Neural cell (in vitro differentiated cells): ENCODE data around the gene ECE1. TPM values are rescaled to one million over a fixed set of nuclear protein-coding genes. Genes with fewer than 3 reads are reported as not detected.

Experiments
- H2AFZ ChIP-seq: fragments of 200-600, 300-800 bp; sonication (generic), shearing (Covaris generic); 2 replicates; pipeline ENCODE4 v1.6.0; 2014; ENCODE audit warnings: low read depth, mild to moderate bottlenecking, antibody characterized with exemption, low read length, moderate library complexity
- H3F3A ChIP-seq: fragments of 200-600 bp; shearing (Covaris generic); 2 replicates; pipeline ENCODE4 v1.6.1; 2016; ENCODE audit warnings: mild to moderate bottlenecking, moderate library complexity, mixed read lengths, antibody characterized with exemption, low read length; ENCODE audit not compliant: insufficient read depth, poor library complexity, severe bottlenecking
- H3K27ac ChIP-seq: fragments of 200-600, 300-800 bp; sonication (generic), shearing (Covaris generic); 2 replicates; pipeline ENCODE4 v1.5.1; 2014; ENCODE audit warnings: mild to moderate bottlenecking, low read length, moderate library complexity
- H3K27me3 ChIP-seq: fragments of 300-800, 200-600 bp; sonication (generic), shearing (Covaris generic); 2 replicates; pipeline ENCODE4 v1.6.0; 2014; ENCODE audit warnings: mild to moderate bottlenecking, low read depth, low read length, moderate library complexity; ENCODE audit not compliant: insufficient read depth
- H3K36me3 ChIP-seq: fragments of 300-800, 200-600 bp; sonication (generic), shearing (Covaris generic); 2 replicates; pipeline ENCODE4 v1.5.1; 2014; ENCODE audit warnings: mild to moderate bottlenecking, antibody characterized with exemption, low read length, moderate library complexity; ENCODE audit not compliant: insufficient read depth
- H3K4me2 ChIP-seq: fragments of 300-800, 200-600 bp; sonication (generic), shearing (Covaris generic); 2 replicates; pipeline ENCODE4 v1.6.0; 2014; ENCODE audit warnings: mild to moderate bottlenecking, low read length
- H3K4me3 ChIP-seq: fragments of 300-800, 200-600 bp; sonication (generic), shearing (Covaris generic); 2 replicates; pipeline ENCODE4 v1.5.1; 2014; ENCODE audit warnings: mild to moderate bottlenecking, low read length, moderate library complexity
- H3K79me2 ChIP-seq: fragments of 200-600 bp; shearing (Covaris generic); replicated peaks from 2 replicates; pipeline ENCODE4 v1.6.0; 2014; ENCODE audit warnings: mild to moderate bottlenecking, low read length, moderate library complexity; ENCODE audit not compliant: insufficient read depth
- H3K9ac ChIP-seq: fragments of 300-800, 200-600 bp; sonication (generic), shearing (Covaris generic); 2 replicates; pipeline ENCODE4 v1.6.1; 2016; ENCODE audit warnings: mild to moderate bottlenecking, low read length, mixed read lengths
- H3K9me2 ChIP-seq: fragments of 200-600 bp; shearing (Covaris generic); 2 replicates; pipeline ENCODE4 v1.6.1; 2016; ENCODE audit warnings: mild to moderate bottlenecking, low read length, mixed read lengths; ENCODE audit not compliant: insufficient read depth
- H3K9me3 ChIP-seq: fragments of 200-600, 300-800 bp; sonication (generic), shearing (Covaris generic); 2 replicates; pipeline ENCODE4 v1.6.1; 2016; ENCODE audit warnings: mild to moderate bottlenecking, mixed run types, low read length, moderate library complexity, mixed read lengths
- H4K20me1 ChIP-seq: fragments of 200-600 bp; shearing (Covaris generic); 2 replicates; pipeline ENCODE4 v1.6.1; 2016; ENCODE audit warnings: mild to moderate bottlenecking, mixed run types; ENCODE audit not compliant: insufficient read depth
- CTCF ChIP-seq: fragments of 450-650 bp; IDR thresholded peaks from 2 replicates; pipeline ENCODE4 v1.5.1; 2014; ENCODE audit warnings: antibody characterized with exemption, mild to moderate bottlenecking, moderate library complexity; ENCODE audit not compliant: poor library complexity, severe bottlenecking
- EP300 ChIP-seq: fragments of 450-650 bp; conservative IDR thresholded peaks from 2 replicates; pipeline ENCODE4 v1.6.1; 2014; ENCODE audit warnings: antibody characterized with exemption, mild to moderate bottlenecking, moderate library complexity; ENCODE audit not compliant: poor library complexity, severe bottlenecking
- EZH2 ChIP-seq: fragments of 200-600, 300-800 bp; shearing (Covaris generic), sonication (generic); IDR thresholded peaks from 2 replicates; pipeline ENCODE4 v1.6.1; 2014; ENCODE audit warnings: antibody characterized with exemption, low read length, borderline replicate concordance, mild to moderate bottlenecking; ENCODE audit not compliant: insufficient read depth, poor library complexity, severe bottlenecking
- MXI1 ChIP-seq: fragments of 450-650 bp; conservative IDR thresholded peaks from 2 replicates; pipeline ENCODE4 v1.6.1; 2014; ENCODE audit warnings: antibody characterized with exemption, mild to moderate bottlenecking; ENCODE audit not compliant: poor library complexity, severe bottlenecking
- POLR2AphosphoS5 ChIP-seq: IDR thresholded peaks from 2 replicates; pipeline ENCODE4 v1.6.1; 2012
- RAD21 ChIP-seq: fragments of 450-650 bp; conservative IDR thresholded peaks from 2 replicates; pipeline ENCODE4 v1.6.1; 2014; ENCODE audit warnings: antibody characterized with exemption, mild to moderate bottlenecking, moderate library complexity
- SMC3 ChIP-seq: fragments of 450-650 bp; conservative IDR thresholded peaks from 2 replicates; pipeline ENCODE4 v1.6.1; 2014; ENCODE audit warnings: antibody characterized with exemption, mild to moderate bottlenecking, moderate library complexity; ENCODE audit not compliant: poor library complexity
- TAF1 ChIP-seq: IDR thresholded peaks from 2 replicates; pipeline ENCODE4 v1.6.1; 2012; ENCODE audit warnings: low read depth
- polyA plus RNA-seq: library from polyadenylated mRNA; depleted of rRNA; stranded (reverse); fragments of >200 nt; gene quantifications from 2 replicates; pipeline ENCODE4 v1.2.3, GENCODE V29; 2014
- TF ChIP-seq, protein P1 (sequence below): IDR thresholded peaks from 2 replicates; pipeline ENCODE4 v1.6.1; 2012; ENCODE audit warnings: borderline replicate concordance

The ECE1 gene
- polyA plus RNA-seq, 1 donor from 2014 or later, result 7.8 TPM

- no peaks in the 10 kb centered on the region for H3K36me3 ChIP-seq
Measured at GRCh38 chr1:21242846-21243245, 47.4 kb downstream of the ECE1 start.

DNA sequence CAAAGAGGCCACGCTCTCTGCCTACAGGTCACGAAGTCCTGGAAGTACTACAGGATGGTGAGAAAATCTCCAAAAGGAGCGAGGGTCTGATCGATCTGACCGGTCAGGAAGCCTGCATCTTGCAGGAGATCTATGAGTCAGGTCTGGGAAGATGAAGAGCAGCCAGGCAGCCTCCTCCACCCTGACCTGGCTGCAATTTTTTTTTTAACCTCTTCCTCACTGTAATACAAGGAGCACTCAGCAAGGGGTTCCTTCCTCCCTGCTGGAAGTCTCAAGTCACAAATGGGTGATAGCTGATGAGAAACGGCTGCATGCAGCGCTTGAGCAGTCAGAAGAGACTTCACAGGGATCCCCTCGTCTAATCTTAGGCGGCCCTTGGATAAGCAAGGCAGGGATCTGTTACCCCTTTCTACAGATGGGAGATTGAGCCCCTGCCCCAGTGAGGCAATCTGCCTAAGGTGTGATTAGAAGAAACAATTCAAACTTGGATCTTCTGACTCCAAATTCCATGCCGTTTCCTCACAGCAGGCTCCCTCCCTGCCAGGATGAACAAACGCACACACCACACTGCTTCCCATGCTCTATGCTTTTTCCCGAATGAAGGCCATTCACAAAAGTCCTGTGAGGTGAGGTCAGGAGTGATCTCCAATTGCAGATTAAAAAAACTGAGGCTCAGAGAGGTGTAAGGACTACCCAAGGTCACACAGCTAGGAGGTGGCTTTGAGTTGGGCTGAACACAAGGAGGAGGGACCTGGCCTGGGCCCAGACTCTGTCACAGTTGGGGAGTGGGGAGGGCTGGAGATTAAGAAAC lies 48.3 kb downstream of the ECE1 start:
- Histone ChIP-seq H4K20me1 (no peaks in the 10 kb centered on the region), H3K9ac (no peak overlapping the region), H3K27me3 (no peaks in the 10 kb centered on the region)
- TF ChIP-seq MXI1, result no peak
- TF ChIP-seq SMC3, result no peak
- TF ChIP-seq, protein P1, sequence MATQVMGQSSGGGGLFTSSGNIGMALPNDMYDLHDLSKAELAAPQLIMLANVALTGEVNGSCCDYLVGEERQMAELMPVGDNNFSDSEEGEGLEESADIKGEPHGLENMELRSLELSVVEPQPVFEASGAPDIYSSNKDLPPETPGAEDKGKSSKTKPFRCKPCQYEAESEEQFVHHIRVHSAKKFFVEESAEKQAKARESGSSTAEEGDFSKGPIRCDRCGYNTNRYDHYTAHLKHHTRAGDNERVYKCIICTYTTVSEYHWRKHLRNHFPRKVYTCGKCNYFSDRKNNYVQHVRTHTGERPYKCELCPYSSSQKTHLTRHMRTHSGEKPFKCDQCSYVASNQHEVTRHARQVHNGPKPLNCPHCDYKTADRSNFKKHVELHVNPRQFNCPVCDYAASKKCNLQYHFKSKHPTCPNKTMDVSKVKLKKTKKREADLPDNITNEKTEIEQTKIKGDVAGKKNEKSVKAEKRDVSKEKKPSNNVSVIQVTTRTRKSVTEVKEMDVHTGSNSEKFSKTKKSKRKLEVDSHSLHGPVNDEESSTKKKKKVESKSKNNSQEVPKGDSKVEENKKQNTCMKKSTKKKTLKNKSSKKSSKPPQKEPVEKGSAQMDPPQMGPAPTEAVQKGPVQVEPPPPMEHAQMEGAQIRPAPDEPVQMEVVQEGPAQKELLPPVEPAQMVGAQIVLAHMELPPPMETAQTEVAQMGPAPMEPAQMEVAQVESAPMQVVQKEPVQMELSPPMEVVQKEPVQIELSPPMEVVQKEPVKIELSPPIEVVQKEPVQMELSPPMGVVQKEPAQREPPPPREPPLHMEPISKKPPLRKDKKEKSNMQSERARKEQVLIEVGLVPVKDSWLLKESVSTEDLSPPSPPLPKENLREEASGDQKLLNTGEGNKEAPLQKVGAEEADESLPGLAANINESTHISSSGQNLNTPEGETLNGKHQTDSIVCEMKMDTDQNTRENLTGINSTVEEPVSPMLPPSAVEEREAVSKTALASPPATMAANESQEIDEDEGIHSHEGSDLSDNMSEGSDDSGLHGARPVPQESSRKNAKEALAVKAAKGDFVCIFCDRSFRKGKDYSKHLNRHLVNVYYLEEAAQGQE, result no peak
- TF ChIP-seq EP300, result no peak
- no peak for TF ChIP-seq EZH2
- TF ChIP-seq CTCF, result no peak
- no peak for TF ChIP-seq POLR2AphosphoS5
- TF ChIP-seq TAF1, result no peak

More at GRCh38 chr1:21242846-21243245, 47.4 kb downstream of the ECE1 start:
- Histone ChIP-seq H3K27me3 (no peaks in the 10 kb centered on the region), H3K9ac (no peak overlapping the region), H3K79me2 (no peaks in the 10 kb centered on the region), H3K27ac (no peak overlapping the region), H3K9me2 (no peaks in the 10 kb centered on the region), H3K4me2 (no peak overlapping the region), H3F3A (no peaks in the 10 kb centered on the region), H3K4me3 (no peak overlapping the region), H4K20me1 (no peaks in the 10 kb centered on the region), H2AFZ (no peak overlapping the region), H3K9me3 (no peaks in the 10 kb centered on the region)
- TF ChIP-seq SMC3 (no peak), TAF1 (no peak), MXI1 (no peak), CTCF (no peak), RAD21 (no peak), POLR2AphosphoS5 (no peak), EP300 (no peak)
- TF ChIP-seq, protein P1, result no peak

More for the DNA sequence above, 48.3 kb downstream of the ECE1 start:
- H3K4me3 ChIP-seq, result no peak overlapping the region
- H3K36me3 ChIP-seq, result no peaks in the 10 kb centered on the region
- H3K79me2 ChIP-seq, result no peaks in the 10 kb centered on the region
- H3F3A ChIP-seq, result no peaks in the 10 kb centered on the region
- H3K9me3 ChIP-seq, result no peaks in the 10 kb centered on the region
- no peaks in the 10 kb centered on the region for H3K9me2 ChIP-seq
- H2AFZ ChIP-seq, result no peak overlapping the region
- no peak overlapping the region for H3K4me2 ChIP-seq
- no peak overlapping the region for H3K27ac ChIP-seq
